ENCODE results near the gene SPRED1. TPM values are rescaled to one million over a fixed set of nuclear protein-coding genes. Genes with fewer than 3 reads are reported as not detected.

SPRED1 gene
- total and polyA plus RNA-seq, 8 donors: 2.2 to 112 (median 11.1) TPM

- DNase-seq: peak in 1 of 2 donors; percentile 72
- Histone ChIP-seq H3K27me3 (peaks cover 0 to 10% (median 0%) of the 10 kb centered on the region in 3 donors), H3K27ac (peak overlapping the region; percentile 96 to 100 (median 99)), H3K36me3 (no peaks in the 10 kb centered on the region), H3K4me3 (peak overlapping the region; percentile 59 to 94 (median 91)), H3K4me1 (peaks cover 15 to 52% (median 37%) of the 10 kb centered on the region in 4 donors), H3K9me3 (no peaks in the 10 kb centered on the region)
- WGBS, 5 donors: 0 to 1% (median 0%) methylated on average over 4 of the region's 4 CpGs
- intact Hi-C loops (cut with DNase I; ENCODE audit: low total_unique reads): loop anchor here (10.0 kb wide), 1 partner anchor 91 kb away; no protein-coding TSS in a partner anchor
- TF ChIP-seq POLR2AphosphoS5 (IDR thresholded peaks at IDR 0.05) (peak in 2 of 3 donors; percentile 22 to 46), EP300 (IDR thresholded peaks at IDR 0.05) (no peak), POLR2A (IDR thresholded peaks at IDR 0.05) (no peak)
These were observed 730 bp downstream of the SPRED1 start for GRCh38 chr15:38253351-38253781.

GRCh38 chr15:38254051-38254883, 1.6 kb downstream of the SPRED1 start:
- 1 to 2% (median 1%) methylated on average over 15 of the region's 15 CpGs for WGBS, 5 donors
- no peaks in the 10 kb centered on the region for H3K9me3 ChIP-seq
- H3K27me3 ChIP-seq: peaks cover 0 to 10% (median 0%) of the 10 kb centered on the region in 3 donors
- peaks cover 15 to 59% (median 37%) of the 10 kb centered on the region in 4 donors for H3K4me1 ChIP-seq
- intact Hi-C loops (cut with DNase I; ENCODE audit: low total_unique reads): loop anchor here (10.0 kb wide), 1 partner anchor 91 kb away; no protein-coding TSS in a partner anchor
- peak overlapping the region; percentile 59 to 94 (median 91) for H3K4me3 ChIP-seq
- H3K27ac ChIP-seq: peak overlapping the region; percentile 78 to 100 (median 97)
- TF ChIP-seq POLR2AphosphoS5 (IDR thresholded peaks at IDR 0.05): peak in 2 of 3 donors; percentile 11 to 28
- TF ChIP-seq EP300 (IDR thresholded peaks at IDR 0.05): no peak
- DNase-seq: peak; percentile 53 to 78
- H3K36me3 ChIP-seq: no peaks in the 10 kb centered on the region

- Histone ChIP-seq H3K4me1 (peaks cover 15 to 61% (median 35%) of the 10 kb centered on the region in 4 donors), H3K27me3 (peaks cover 0 to 10% (median 0%) of the 10 kb centered on the region in 3 donors), H3K36me3 (no peaks in the 10 kb centered on the region), H3K4me3 (peak overlapping the region in 2 of 4 donors; percentile 59 to 93), H3K9me3 (no peaks in the 10 kb centered on the region), H3K27ac (peak overlapping the region in 4 of 5 donors; percentile 5 to 100 (median 98))
- no peak for DNase-seq
- TF ChIP-seq POLR2AphosphoS5 (IDR thresholded peaks at IDR 0.05) (no peak), EP300 (IDR thresholded peaks at IDR 0.05) (no peak), POLR2A (IDR thresholded peaks at IDR 0.05) (no peak), CTCF (IDR thresholded peaks at IDR 0.05) (no peak)
- 29 to 51% (median 37%) methylated on average over 2 of the region's 2 CpGs for WGBS, 5 donors
- intact Hi-C loops (cut with DNase I; ENCODE audit: low total_unique reads): loop anchor here (10.0 kb wide), 1 partner anchor 89 kb away; no protein-coding TSS in a partner anchor
These were observed 3.1 kb downstream of the SPRED1 start for GRCh38 chr15:38255690-38256089.

GRCh38 chr15:38257676-38258075, 5.0 kb downstream of the SPRED1 start:
- WGBS, 5 donors: 17 to 35% (median 25%) methylated on average over 2 of the region's 2 CpGs
- intact Hi-C loops (cut with DNase I; ENCODE audit: low total_unique reads): loop anchor here (10.0 kb wide), 1 partner anchor 87 kb away; no protein-coding TSS in a partner anchor

More at GRCh38 chr15:38257676-38258075, 5.0 kb downstream of the SPRED1 start:
- no peak for DNase-seq
- Histone ChIP-seq H3K4me1 (peaks cover 8 to 59% (median 25%) of the 10 kb centered on the region in 4 donors), H3K27ac (peak overlapping the region in 2 of 5 donors; percentile 40 to 99), H3K36me3 (no peaks in the 10 kb centered on the region), H3K9me3 (no peaks in the 10 kb centered on the region), H3K4me3 (peak overlapping the region in 1 of 4 donors; percentile 14), H3K27me3 (peaks cover 0 to 6% (median 0%) of the 10 kb centered on the region in 3 donors)
- no peak for TF ChIP-seq EP300 (IDR thresholded peaks at IDR 0.05)
- no peak for TF ChIP-seq POLR2AphosphoS5 (IDR thresholded peaks at IDR 0.05)
- TF ChIP-seq CTCF (IDR thresholded peaks at IDR 0.05): no peak
- no peak for TF ChIP-seq POLR2A (IDR thresholded peaks at IDR 0.05)
